Measurements from ENCODE around the gene OR6K3.

Gene OR6K3

GRCh38 chr1:158728510-158729225, 8.1 kb upstream of the OR6K3 start:
- DNase-seq (ENCODE audit: insufficient read length, low spot score) = no peak
- no peak for TF ChIP-seq CTCF (IDR thresholded peaks at IDR 0.05; ENCODE audit: insufficient read depth, missing control alignments)
- no peak for FAIRE-seq

GRCh38 chr1:158724442-158724841, 3.9 kb upstream of the OR6K3 start:
- TF ChIP-seq CTCF (IDR thresholded peaks at IDR 0.05; ENCODE audit: insufficient read depth, missing control alignments) = no peak
- FAIRE-seq = no peak
- no peak for DNase-seq (ENCODE audit: insufficient read length, low spot score)

- no peak for FAIRE-seq
- DNase-seq (ENCODE audit: insufficient read length, low spot score) = no peak
- TF ChIP-seq CTCF (IDR thresholded peaks at IDR 0.05; ENCODE audit: insufficient read depth, missing control alignments) = no peak
Observed at GRCh38 chr1:158719664-158720063, 856 bp downstream of the OR6K3 start.

GRCh38 chr1:158717344-158717743, 3.2 kb downstream of the OR6K3 start:
- FAIRE-seq = no peak
- TF ChIP-seq CTCF (IDR thresholded peaks at IDR 0.05; ENCODE audit: insufficient read depth, missing control alignments) = no peak

GRCh38 chr1:158716335-158716734, 4.2 kb downstream of the OR6K3 start:
- TF ChIP-seq CTCF (IDR thresholded peaks at IDR 0.05; ENCODE audit: insufficient read depth, missing control alignments) = no peak
- no peak for DNase-seq (ENCODE audit: insufficient read length, low spot score)
- no peak for FAIRE-seq

More at GRCh38 chr1:158717344-158717743, 3.2 kb downstream of the OR6K3 start:
- no peak for DNase-seq (ENCODE audit: insufficient read length, low spot score)

- DNase-seq (ENCODE audit: insufficient read length, low spot score) (no peak), FAIRE-seq (no peak)
- no peak for TF ChIP-seq CTCF (IDR thresholded peaks at IDR 0.05; ENCODE audit: insufficient read depth, missing control alignments)
Observed at GRCh38 chr1:158714754-158715153, 5.8 kb downstream of the OR6K3 start.

- FAIRE-seq (no peak), DNase-seq (ENCODE audit: insufficient read length, low spot score) (no peak)
- TF ChIP-seq CTCF (IDR thresholded peaks at IDR 0.05; ENCODE audit: insufficient read depth, missing control alignments) = no peak
Observed at GRCh38 chr1:158711098-158711497, 9.4 kb downstream of the OR6K3 start.
